IPS-NIHi7 (cell line): ENCODE measurements around the gene PRDM16.

Experiments
- DNase-seq: peaks from one replicate; pipeline ENCODE4 v3.0.0; 2012; ENCODE audit warnings: mixed read lengths; ENCODE audit errors: extremely low spot score

PRDM16 gene

DNA sequence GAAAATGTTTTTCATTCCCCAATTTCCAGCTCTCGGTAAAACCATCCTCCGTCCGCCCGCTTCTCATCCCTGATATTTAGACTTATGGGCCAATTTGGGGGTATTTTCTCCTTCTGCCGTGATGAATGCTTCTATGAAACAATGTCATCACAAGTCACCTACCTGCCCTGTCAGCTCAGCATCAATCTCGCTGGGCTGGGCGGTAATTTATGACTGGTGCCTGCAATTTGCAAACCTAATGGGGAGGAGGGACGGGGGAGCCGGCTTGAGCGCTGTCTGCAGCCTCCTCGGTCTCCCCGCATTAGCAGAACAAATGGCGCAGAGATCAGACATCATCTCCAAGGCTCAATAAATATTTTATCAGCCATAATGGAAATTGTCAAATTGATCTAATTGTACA is 72.1 kb downstream of the PRDM16 start:
- no peak for DNase-seq

DNA sequence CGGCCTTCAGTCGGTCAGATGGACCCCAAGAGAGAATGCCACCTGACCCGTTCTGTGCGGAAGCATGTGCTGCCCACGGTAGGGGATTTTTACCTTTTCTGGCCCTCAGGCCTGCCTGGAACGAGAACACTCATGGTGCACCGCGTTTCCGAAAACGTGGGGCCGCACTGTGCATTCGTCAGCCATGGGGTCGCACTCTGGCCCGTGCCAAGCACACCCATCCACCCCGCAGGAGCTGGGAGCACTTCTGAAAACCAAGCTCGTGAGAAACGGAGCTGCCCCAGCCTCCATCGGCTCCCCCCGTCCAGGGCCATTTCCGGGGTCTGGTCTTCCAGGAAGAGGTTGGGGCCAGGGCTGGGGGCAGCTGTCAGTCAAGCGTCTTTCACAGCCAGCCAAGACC is 72.8 kb downstream of the PRDM16 start:
- no peak for DNase-seq

GRCh38 chr1:3142236-3142635 is 73.2 kb downstream of the PRDM16 start:
- no peak for DNase-seq

GRCh38 chr1:3142751-3143150 is 73.7 kb downstream of the PRDM16 start:
- DNase-seq, result no peak

DNA sequence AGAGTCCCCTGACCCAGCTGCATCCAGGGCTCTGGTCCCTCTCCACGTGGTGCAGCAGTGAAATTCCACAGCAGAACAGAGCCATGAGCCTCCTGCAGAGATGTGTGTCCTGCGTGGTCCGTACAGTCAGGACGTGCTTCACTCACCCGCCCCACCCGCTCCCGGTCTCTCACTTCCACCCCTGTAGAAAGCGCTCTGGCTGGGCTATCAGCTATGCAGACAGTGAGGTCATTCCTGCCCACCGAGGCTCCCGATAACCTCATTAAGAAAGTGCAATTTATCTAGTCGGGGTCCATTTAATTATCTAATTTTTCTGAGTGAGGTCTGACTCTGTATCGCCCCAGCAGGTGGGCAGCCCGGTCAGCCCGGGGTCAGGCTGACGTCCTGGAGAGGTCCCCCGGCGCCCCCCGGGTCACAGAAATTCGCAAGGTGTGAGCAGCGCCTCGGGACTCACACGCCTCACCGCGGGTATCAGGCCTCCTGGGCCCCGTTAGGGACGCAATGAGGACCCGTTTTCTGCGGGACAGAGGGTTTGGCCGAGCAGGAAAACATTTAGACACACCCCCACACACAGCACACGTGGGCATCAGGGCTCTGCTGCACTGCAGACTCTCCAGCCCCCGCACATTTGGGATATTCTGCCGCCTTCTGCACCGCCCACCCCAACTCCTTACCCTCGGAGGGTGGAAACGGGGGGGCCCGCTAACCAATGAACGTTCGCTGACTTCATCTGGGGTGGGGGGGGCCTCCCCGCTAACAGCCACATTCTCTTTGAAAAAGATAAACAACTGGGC is 76.7 kb downstream of the PRDM16 start:
- no peak for DNase-seq

DNA sequence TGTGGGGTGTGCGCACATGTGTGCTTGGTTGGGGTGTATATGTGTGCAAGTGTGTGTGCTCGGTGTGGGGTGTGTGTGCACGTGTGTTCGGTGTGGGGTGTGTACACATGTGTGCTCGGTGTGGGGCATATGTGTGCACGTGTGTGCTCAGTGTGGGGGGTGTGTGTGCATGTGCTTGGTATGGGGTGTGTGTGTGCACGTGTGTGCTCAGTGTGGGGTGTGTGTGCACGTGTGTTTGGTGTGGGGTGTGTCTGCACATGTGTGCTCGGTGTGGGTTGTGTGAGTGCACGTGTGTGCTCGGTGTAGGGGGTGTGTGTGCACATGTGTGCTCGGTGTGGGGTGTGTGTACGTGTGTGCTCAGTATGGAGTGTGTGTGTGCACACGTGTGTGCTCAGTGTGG is 77.5 kb downstream of the PRDM16 start:
- no peak for DNase-seq

DNA sequence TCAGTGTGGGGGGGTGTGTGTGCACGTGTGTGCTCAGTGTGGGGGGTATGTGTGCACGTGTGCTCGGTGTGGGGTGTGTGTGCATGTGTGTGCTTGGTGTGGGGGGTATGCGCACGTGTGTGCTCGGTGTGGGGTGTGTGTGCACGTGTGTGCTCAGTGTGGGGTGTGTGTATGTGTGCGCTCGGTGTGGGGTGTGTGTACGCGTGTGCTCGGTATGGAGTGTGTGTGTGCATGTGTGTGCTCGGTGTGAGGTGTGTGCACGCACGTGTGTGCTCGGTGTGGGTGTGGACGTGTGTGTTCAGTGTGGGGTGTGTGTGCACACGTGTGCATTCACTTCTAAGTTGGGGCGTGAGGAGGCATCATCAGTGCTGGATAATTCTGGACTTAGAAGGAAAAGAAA is 77.9 kb downstream of the PRDM16 start:
- no peak for DNase-seq

DNA sequence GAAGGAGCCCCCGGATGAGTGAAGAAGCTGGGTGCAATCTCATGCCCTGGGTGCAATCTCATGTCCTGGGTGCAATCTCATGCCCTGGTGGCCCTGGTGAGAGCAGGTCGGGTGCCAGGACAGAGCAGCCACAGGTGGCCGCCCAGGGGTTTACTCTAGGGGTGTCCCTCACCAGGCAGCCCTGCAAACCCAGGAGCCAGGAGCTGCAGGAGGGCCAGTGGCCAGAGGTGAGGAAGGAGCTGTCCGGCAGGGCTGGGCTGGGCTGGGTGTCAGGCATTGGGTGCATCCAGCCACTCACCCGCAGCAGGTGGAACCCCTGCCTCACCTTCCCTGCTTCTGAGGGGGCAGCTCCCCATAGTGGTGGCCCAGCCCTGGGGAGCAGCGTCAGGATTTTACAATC is 79.2 kb downstream of the PRDM16 start:
- no peak for DNase-seq

- DNase-seq, result no peak
These were observed 80.3 kb downstream of the PRDM16 start for GRCh38 chr1:3149277-3149676.

DNA sequence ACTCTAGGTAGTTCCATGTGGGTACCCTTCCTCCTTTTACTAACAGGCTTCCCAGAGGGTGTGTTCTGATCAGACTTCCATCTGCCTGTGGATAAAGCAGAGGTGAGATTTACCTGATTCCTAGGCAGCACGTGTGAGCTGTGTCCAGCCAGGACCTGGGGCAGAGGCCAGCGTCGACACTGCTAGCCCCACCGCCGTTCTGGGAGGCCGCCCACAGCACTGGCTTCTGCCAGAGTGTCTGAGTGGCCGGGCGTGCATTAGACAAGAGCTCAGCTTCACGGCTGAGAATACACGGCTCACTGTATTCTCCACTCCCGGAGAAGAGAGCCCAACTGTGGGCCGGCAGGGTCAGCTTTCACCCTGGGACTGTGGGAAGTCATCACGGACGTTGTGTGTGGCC is 82.5 kb downstream of the PRDM16 start:
- DNase-seq, result no peak

DNA sequence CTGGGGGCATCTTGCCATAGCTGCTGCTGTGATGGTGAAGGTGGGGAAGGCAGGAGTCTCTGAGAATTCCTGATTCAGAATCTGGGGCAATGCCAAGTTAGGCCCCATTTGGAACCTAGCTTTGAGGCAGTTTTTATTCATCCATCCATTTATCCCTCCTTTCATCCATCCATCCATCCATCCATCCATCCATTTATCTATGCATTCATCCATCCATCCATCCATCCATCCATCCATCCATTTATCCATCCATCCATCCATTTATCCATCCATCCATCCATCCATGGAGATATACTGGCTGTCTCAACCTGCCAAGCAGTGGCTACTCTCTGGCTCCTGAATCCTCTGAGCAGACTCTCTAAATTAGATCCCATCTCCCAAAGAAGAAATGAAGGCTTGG is 83.1 kb downstream of the PRDM16 start:
- no peak for DNase-seq

- no peak for DNase-seq
These were observed 84.2 kb downstream of the PRDM16 start for GRCh38 chr1:3153197-3153596.

- no peak for DNase-seq
These were observed 85.1 kb downstream of the PRDM16 start for GRCh38 chr1:3153902-3154795.

DNA sequence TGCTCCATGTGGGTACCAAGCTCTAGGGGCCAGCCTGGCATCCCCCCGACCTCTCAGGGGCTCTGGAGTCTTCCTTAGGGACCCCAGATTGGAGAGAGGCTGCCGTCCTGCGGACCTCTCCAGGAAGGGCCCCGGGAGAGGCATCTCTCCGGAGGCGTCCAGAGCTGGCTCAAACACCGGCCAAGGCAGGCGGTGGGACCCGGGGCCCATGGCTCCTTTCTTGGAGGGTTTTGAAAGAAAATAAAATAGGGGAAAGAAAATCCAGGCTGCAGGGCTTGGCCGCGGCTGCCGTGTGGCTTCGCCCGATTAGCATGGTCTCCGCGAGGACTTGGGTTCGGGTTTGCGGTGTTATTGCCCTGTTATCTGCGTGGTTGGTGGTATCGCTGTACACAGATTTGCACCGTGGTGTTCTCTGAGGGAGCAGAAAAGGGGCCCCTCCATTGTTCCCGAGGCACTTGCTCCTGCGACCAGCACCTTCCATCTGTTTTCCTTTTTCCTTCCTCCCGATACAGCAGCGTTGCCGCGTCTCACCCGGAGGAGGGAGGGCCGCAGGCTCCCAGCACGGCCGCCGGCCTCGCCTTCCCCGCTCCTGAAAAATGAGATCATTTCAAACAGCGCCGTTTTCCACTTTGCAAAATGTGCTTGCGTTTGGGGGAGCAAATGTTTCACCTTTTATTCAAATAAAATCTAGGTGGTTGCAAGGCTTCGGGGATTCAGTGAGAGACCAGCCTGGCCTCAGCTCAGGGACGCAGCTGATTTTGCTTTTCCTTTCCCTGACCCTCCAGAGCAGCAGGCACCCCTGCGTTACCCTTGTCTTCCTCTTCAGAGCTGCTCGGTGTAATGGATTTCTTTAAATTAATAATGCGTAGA is 86.3 kb downstream of the PRDM16 start:
- DNase-seq, result no peak

DNA sequence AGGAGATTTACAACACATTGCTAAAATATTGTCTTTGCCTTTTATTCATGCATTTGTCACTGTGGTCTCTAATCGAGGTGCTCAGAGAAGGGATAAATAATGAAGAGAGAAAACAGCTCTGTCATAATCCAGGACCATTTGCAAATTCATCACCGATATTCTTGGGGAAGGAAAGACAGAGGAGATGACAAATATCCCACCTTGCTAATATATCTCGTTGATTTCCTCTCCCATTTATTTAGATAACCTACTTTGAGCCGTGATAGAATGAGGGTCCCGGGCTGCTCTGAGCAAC is 86.9 kb downstream of the PRDM16 start:
- no peak for DNase-seq

GRCh38 chr1:3156936-3157335 is 87.9 kb downstream of the PRDM16 start:
- no peak for DNase-seq

- DNase-seq, result no peak
These were observed 89.3 kb downstream of the PRDM16 start for GRCh38 chr1:3158347-3158746.

DNA sequence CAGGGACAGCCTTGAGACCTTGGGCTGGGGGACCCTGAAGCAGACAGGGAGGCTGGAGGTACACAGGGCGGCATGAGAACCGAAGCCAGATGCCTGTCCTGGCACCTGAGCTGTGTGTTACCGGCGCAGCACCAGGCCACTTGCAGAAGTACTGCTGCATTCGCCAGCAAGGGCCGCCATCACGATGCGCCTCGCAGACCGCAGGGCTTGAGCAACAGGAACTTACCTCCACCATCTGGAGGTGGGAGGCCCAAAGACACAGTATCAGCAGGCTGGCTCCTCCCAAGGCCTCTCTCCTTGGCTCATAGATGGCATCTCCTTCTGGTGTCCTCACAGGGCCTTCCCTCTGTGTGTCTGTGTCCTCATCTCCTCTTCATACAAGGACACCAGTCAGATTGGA is 90.1 kb downstream of the PRDM16 start:
- no peak for DNase-seq

GRCh38 chr1:3159996-3160395 is 91.0 kb downstream of the PRDM16 start:
- DNase-seq, result no peak

DNA sequence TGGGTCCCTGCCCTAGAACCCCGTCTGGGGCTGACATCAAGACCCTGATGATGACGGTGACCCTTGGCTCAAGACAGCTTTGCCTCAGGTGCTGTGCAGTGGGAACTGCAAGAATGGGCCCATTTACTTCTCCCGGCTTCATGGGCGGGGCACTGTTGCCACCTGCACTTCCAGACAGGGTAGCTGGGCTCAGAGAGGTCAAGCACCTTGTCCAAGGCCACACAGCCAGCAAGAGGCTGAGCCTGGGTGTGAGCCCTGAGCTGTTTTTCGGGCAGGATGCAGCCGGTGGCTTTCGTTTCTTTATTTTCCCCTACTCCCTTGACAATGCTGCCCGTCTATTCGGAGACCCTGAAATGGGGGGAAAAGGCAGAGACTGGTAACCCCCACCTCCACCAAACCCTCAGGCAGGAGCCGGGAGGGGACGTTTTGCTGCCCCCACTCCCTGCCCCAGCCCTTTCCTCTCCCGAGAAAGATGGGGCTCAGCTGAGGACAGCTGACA is 91.7 kb downstream of the PRDM16 start:
- DNase-seq, result no peak

- DNase-seq, result no peak
These were observed 92.3 kb downstream of the PRDM16 start for GRCh38 chr1:3161176-3161840.
